IPS DF 19.7 (cell line): ENCODE measurements around the gene FSTL1.
A peak's percentile ranks its signal among the peaks of the same experiment; 100 is the strongest.
"Not testable (repeated sequence)": the region's sequence is repeated elsewhere in the genome, so short reads cannot be mapped to it uniquely, and the experiment has no call there.

Experiments used
- DNase-seq: peaks from one replicate; pipeline ENCODE4 v3.0.0-alpha.2; 2013; ENCODE audit warnings: low read depth, low spot score

The FSTL1 gene

GRCh38 chr3:120418446-120418845 is 32.3 kb downstream of the FSTL1 start:
- no peak for DNase-seq

GRCh38 chr3:120417272-120417911 is 33.4 kb downstream of the FSTL1 start:
- peak; percentile 95 for DNase-seq

GRCh38 chr3:120416868-120417267 is 33.9 kb downstream of the FSTL1 start:
- DNase-seq, result no peak

DNA sequence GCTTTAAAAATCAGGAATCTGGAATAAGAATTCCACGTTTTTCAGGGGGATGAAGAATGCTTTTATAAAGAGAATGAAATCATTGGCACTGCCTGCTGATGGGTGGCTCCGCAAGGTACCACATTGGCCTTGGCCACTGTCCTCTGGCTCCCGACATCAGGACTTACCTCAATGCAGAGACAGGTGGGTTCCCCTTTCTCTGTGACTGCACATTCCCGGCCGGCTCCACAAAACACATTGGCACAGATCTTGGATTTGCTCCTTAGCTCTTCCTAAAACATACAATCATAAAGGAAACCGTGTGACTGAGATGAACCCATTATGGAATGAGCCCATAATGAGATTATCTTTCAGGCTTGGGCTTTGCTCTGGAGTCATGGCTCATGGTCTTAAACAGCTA is 35.0 kb downstream of the FSTL1 start:
- DNase-seq, result no peak

DNA sequence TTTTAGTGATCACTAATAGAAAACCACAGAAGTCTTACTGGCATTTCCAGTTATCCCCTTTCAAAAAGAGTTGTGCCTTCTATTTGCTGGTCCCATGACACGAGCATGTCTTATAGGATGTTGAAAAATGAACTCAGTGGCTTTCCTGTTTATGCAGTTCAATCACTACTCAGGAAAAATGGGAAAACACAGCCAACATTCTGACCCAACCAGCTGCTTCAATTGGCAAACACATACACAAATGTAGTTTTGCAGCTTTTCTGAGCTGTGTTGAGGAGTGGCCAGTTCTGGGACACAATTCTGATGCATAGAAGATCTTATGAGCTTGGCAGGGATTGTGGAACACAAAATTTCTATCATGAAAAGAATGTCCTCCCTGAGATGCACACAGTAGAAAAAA is 40.3 kb downstream of the FSTL1 start:
- no peak for DNase-seq

DNA sequence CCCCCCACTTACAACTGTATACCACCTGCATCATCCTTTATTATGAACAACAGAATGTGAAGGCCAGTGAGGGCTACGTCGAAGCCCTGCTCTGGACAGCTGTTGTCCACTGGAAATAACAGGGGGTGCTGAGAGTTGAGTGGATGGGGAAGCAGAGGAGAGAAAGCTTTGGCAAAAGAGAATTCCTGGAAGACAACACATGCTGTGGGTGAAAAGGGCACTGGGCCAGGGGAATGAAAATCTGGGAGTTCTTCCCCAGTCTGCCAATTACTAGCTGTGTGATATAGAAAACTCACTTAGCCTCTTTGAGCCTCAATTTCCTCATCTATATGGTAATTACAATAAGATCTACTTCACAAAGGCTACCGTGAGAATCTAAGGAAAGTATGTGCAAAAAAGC is 40.7 kb downstream of the FSTL1 start:
- no peak for DNase-seq

- DNase-seq, result no peak
These were observed 43.1 kb downstream of the FSTL1 start for GRCh38 chr3:120407508-120408287.

DNA sequence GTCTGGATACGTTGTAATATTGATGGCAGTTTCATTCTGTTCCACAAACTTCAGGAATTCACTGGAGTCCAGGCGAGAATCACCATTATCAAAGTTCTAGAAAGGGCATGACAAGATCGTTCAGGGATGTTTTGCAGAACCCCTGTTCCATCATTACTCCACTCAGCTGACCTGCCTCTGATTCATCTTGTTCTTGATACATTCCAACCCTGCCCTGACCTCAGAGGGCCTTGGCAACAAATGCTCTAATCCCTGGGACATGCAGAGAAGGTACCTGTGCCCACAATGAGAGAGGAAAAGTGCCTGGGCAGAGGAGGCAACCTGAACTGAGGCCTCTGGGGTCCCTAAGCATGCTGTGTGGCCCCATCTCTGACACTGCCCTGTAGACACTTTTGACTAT is 45.9 kb downstream of the FSTL1 start:
- DNase-seq, result no peak

- no peak for DNase-seq
These were observed 48.5 kb downstream of the FSTL1 start for GRCh38 chr3:120402257-120402656.

- no peak for DNase-seq
These were observed 51.4 kb downstream of the FSTL1 start for GRCh38 chr3:120399372-120399771.

DNA sequence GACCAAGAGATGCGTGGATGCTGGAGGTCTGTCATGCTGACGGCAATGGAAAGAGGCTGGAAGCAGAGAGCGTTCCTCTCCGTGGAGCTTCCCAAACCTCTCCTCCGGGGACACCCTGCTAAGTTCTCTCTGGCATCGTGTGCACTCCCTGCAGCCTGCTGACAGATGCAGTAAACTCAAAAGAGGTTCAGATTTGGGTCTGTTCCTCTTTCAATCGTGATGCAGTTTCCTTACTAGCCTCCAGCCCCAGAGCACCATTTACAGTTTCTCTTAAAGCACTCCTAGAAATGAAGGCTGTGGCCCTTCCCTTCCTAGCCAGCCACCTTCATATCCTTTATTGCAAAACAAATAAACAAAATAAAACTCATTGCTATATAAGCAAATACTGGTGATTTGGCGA is 54.3 kb downstream of the FSTL1 start:
- no peak for DNase-seq

DNA sequence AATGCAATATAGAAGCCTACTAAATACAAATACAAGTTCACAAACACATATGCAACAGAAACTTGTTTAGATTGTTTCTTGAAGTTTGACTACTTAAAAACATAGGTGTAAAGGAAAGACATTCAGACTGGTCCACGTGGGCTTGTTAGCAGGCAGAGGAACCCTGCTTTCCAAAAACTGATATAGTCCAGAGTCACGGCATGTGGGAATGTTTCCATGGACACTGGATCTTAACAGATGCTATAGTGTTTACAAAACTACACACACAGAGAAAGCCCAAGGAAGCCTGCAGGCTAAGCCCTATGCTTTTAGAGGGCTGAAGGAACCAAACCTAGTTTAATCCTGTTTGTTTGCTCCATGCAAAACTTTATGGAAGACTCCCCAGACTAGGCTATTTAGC is 56.4 kb downstream of the FSTL1 start:
- no peak for DNase-seq

DNA sequence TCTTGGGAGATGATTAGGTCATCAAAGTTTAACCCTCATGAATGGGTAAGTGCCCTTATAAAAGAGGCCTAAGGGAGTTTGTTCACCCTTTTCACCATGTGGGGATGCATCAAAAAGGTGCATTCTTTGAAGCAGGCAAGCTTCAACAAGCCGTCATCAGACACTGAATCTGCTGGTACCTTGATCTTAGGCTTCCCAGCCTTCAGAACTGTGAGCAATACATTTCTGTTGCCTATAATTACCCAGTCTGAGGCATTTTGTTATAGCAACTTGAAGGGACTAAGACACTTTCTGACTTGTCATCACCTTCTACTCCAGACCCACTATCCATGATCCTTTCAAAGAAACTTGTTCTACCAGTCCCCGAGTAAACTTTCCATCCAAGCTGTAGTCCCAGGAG is 57.0 kb downstream of the FSTL1 start:
- no peak for DNase-seq

GRCh38 chr3:120393243-120393642 is 57.5 kb downstream of the FSTL1 start:
- DNase-seq, result no peak

DNA sequence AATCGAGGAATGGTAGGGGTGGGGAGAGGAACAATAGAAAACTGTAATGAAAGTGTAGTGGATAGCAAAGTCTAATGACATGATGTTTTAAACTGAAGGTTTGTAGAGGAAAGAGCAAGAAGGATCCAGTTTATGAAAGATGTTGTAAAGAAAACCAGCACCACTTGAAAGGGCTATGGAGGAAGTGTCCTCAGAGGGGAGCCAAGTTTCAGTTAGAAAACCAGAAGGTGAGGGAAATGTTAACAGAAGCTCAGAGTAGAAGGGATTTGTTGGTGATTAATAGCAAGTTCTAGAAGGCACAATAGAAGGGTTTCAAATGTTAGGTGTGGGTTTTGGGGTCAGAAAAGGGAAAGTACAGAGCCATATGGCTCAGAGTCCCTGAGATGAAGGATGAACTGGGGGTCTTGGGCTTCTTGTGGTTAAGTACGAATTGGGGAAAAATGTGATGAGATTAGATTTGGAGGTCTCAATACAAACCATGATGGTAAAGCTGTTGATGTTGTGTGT is 67.8 kb downstream of the FSTL1 start:
- no peak for DNase-seq

DNA sequence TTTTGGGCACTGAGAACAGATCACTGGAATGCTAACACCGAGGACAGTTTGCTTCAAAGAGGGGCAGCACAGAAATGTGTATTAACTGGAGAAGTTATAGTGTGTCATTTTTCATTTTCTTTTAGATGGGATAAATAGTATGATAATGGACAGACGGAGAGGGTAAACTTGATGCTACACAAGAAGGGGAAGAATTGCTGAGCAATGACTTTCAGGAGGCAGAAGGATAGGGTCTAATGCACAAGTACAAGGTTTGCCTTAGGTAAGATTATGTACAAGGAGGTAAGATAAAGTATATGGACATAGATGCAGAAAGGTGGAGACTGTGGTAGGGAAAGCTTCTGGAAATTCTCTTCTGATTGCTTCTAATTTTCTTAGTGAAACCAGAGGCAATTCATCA is 69.3 kb downstream of the FSTL1 start:
- DNase-seq, result no peak

- not testable (repeated sequence) for DNase-seq
These were observed 72.8 kb downstream of the FSTL1 start for GRCh38 chr3:120377948-120378347.

- DNase-seq, result no peak
These were observed 80.3 kb downstream of the FSTL1 start for GRCh38 chr3:120370463-120370862.

- no peak for DNase-seq
These were observed 81.7 kb downstream of the FSTL1 start for GRCh38 chr3:120369037-120369467.

- DNase-seq, result no peak
These were observed 82.6 kb downstream of the FSTL1 start for GRCh38 chr3:120368172-120368571.

DNA sequence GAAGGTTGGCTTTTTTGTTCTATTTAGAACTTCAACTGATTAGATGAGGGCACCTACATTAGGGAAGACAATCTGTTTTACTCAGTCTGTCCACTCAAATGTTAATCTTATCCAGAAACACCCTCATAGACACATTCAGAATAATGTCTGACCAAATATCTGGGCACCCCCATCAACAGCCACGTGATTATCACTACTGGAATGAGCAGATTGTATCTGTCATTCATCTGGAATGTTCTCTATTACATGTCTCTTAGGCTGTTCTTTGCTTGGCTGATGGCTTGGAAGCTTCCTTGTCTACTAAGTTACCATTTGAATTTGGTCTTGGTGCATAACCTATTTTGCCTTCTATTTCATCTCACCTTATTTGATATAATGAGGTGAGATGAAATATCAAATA is 86.0 kb downstream of the FSTL1 start:
- no peak for DNase-seq

DNA sequence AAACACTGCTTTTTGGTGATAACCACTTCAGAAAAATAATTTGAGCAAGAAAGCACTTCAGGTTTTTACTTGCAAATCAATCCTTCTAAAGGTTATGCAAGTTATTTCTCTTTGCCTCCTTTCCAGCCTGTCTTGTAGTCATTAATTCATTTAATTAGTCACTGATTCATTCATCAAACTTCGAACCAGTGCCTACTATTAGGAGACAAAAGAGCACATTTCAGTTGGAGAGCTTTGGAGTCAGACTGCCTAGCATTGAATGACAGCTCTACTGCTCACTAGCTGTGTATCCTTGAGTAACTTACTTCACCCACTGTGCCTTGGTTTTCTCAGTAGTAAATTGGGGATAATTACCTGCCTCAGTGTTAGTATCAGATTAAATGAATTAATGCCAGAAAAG is 86.7 kb downstream of the FSTL1 start:
- no peak for DNase-seq

- DNase-seq, result no peak
These were observed 93.0 kb downstream of the FSTL1 start for GRCh38 chr3:120357807-120358206.
